ENCODE results near the gene CEACAM19.
"Not testable (repeated sequence)": the region's sequence is repeated elsewhere in the genome, so short reads cannot be mapped to it uniquely, and the experiment has no call there.

The CEACAM19 gene

GRCh38 chr19:44703336-44704078 lies 32.2 kb downstream of the CEACAM19 start:
- no peak for DNase-seq

- no peak for DNase-seq
Measured at GRCh38 chr19:44704982-44705381, 33.7 kb downstream of the CEACAM19 start.

DNA sequence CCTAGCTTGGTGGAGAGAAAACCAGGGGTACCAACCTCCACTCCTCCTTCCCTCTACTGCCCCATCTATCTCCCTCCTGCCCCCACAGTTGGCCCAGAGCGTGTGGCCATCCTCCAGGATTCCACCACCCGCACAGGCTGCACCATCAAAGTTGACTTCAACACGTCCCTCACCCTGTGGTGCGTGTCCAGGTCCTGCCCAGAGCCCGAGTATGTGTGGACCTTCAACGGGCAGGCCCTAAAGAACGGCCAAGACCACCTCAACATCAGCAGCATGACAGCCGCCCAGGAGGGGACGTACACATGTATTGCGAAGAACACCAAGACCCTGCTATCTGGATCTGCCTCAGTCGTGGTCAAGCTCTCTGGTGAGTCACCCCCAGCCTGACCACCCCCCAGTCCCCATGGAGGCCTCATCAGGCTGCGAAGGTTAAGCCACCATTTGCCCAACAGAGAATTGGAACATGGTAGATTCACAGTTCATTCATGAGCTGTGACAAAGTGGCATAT lies 34.3 kb downstream of the CEACAM19 start:
- no peak for DNase-seq

DNA sequence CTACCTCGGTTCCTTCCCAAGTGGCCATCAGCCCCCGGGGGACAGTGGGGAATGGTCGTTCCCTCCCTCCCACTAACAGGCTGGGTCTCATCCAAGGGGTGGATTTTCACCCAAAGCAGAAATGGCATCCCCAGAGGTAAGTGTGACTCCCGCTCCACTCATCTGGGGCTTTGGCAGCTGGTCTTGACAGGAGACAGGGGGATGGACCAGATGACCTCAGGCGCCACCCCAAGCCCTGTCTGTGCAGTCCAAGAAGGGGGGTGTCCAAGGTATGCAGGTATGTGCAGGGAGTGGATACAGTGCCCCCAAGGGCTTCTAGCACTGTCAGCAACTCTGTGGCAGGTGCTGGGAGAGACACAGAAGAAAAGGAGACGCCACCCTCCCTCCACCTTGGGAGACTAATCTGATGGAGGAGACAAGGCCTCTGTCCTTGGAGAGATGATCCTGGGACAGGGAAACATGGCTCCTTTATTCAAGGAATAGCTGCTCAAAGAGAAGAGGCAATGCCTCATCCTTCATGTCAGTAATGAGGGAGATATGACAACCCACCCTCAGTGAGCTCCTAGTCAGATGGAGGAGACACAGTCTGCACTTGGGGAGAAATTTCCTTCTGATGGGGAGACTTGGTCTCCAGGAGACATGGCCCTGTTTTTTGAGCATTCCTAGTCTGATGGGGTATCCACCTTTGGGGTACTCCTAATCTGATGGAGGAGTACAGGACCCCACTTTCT lies 35.4 kb downstream of the CEACAM19 start:
- no peak for DNase-seq

DNA sequence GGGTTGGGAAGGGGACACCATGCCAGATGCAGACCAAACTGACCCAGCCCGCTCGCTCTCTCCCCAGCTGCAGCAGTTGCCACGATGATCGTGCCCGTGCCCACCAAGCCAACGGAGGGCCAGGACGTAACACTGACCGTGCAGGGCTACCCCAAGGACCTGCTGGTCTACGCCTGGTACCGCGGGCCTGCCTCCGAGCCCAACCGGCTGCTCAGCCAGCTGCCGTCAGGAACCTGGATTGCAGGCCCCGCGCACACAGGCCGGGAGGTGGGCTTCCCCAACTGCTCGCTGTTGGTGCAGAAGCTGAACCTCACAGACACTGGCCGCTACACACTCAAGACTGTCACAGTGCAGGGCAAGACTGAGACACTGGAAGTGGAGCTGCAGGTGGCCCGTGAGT lies 36.5 kb downstream of the CEACAM19 start:
- no peak for DNase-seq

GRCh38 chr19:44708940-44709339 lies 37.7 kb downstream of the CEACAM19 start:
- no peak for DNase-seq

DNA sequence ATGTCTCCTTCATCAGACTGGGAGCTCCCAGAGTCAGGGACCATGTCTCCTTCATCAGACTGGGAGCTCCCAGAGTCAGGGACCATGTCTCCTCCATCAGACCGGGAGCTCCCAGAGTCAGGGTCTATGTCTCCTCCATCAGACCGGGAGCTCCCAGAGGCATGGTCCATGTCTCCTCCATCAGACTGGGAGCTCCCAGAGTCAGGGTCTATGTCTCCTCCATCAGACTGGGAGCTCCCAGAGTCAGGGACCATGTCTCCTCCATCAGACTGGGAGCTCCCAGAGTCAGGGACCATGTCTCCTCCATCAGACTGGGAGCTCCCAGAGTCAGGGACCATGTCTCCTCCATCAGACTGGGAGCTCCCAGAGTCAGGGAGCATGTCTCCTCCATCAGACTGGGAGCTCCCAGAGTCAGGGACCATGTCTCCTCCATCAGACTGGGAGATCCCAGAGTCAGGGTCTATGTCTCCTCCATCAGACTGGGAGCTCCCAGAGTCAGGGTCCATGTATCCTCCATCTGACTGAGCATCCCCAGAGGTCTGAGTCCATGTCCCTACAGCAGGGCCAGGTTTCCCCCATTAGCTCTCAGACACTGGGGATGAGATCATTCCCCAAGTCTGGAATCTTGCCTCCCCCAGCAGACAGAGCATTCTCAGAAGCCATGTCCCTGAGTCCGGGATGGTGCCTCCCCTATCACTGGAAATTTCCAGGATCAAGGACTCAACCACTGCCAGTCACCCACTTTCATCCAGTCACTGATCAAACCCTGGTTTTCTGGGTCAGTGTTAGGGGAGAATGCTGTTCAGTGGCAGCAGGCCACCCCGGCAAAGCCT lies 38.4 kb downstream of the CEACAM19 start:
- DNase-seq: not testable (repeated sequence)

DNA sequence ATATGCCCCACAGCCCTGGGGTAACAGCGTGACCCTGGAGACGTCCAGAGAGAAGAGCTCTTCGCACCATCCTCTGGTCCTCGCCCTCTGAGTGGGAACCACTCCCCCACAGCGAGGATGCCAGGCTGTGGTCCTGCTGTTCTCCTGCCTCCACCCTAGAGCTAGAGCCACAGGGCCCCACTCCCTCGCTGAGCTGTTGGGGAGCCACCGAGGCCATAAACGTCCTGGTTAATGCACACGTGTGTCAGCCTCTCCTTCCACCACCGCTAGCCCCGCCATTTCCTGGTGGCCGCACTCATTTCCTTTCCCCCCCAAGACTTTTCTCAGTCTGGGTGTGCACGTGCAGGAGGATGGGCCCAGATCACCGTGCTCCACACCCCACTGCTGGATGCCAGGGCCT lies 39.2 kb downstream of the CEACAM19 start:
- no peak for DNase-seq

- DNase-seq: no peak
Measured at GRCh38 chr19:44712864-44713515, 41.7 kb downstream of the CEACAM19 start.

GRCh38 chr19:44714597-44715169 lies 43.4 kb downstream of the CEACAM19 start:
- DNase-seq: no peak

- no peak for DNase-seq
Measured at GRCh38 chr19:44717603-44718002, 46.3 kb downstream of the CEACAM19 start.

GRCh38 chr19:44718441-44719261 lies 47.4 kb downstream of the CEACAM19 start:
- DNase-seq: no peak

DNA sequence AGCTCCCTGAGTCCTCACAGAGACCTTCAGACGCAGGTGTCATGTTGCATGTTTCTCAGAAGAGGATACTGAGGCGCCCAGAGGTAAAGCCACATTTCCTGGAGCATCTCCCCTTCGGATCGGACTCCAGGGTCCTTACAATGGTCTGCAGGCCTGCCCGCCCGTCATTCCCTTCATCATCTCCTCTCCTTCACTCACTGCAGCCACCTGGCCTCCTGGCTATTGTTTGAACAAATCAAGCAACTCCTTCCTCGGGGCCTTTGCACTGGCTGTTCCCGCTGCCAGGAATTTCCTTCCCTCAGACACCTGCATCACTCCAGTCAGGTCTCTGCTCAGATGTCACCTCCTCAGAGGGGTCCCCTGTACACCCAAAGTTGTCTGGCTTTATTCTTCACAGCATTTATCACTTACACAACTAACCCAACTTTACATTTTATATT lies 48.0 kb downstream of the CEACAM19 start:
- DNase-seq: no peak

- DNase-seq: not testable (repeated sequence)
Measured at GRCh38 chr19:44720396-44720795, 49.1 kb downstream of the CEACAM19 start.

DNA sequence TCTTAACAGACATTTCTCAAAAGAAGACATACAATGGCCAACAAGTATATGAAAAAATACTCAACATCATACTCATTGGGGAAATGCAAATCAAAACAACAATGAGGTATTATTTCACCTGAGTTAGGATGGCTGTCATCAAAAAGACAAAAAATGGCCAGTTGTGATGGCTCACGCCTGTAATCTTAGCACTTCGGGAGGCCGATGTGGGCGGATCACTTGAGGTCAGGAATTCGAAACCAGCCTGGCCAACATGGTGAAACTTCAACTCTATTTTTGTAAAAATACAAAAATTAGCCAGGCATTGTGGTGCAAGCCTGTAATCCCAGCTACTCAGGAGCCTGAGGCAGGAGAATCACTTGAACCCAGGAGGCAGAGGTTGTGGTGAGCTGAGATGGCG lies 49.7 kb downstream of the CEACAM19 start:
- no peak for DNase-seq

DNA sequence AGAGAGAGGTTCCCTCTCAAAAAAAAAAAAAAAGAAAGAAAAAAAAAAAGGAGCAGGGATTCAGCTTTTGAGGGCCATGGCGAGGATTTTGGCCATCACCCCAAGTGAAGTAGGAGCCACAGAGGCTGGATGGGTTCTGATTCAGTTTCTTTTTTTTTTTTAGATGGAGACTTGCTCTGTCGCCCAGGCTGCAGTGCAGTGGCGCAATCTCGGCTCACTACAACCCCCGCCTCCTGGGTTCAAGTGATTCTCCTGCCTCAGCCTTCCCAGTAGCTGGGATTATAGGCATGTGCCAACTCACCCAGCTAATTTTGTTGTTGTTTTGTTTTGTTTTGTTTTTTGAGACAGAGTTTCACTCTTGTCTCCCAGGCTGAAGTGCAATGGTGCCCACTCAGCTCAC lies 50.1 kb downstream of the CEACAM19 start:
- DNase-seq: not testable (repeated sequence)

DNA sequence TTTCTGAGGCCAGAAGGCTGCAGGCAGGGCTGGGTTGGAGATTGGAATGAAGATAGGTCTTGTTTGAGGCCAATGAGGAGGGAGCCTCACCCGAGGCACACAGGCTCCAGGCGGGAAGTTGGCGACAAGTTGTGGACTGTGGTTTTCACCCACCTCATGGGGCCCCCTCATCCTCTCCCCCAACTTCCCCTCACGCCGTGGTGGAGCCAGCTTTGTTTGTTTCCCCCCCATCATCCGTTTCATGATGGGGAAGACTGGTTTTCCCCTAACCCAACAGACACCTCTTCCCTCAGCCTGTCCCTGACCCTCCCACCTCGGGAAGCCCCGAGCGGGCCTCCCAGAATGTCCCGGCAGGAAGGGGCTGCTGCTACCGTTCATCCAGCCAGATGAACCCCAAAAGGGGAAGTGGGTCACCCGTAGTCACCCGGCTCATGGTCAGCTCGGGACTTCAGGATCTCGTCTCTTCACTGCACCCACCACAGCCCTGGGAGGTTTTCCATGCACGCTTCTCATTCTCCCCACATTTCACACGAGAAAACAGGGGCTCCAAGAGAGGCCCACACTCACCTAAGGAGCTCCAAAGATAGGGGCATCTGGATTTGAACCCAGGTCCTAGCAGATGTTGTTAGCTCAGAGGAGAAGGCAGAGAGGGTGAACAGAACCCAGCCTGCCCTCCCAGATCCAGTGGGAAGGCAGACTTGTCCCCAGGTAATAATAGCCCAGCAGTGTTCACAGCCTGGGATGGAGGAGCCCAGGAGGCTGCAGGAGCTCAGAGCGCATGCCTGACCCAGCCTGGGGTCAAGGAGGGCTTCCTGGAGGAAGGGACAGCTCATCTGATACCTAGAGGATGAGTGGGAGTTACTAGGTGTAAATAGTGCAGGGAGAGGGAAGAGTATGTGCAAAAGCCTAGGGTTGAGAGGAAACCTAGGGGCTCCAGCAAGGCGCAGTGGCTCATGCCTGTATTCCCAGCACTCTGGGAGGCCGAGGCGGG lies 51.1 kb downstream of the CEACAM19 start:
- no peak for DNase-seq

- DNase-seq: no peak
Measured at GRCh38 chr19:44723299-44723951, 52.1 kb downstream of the CEACAM19 start.

DNA sequence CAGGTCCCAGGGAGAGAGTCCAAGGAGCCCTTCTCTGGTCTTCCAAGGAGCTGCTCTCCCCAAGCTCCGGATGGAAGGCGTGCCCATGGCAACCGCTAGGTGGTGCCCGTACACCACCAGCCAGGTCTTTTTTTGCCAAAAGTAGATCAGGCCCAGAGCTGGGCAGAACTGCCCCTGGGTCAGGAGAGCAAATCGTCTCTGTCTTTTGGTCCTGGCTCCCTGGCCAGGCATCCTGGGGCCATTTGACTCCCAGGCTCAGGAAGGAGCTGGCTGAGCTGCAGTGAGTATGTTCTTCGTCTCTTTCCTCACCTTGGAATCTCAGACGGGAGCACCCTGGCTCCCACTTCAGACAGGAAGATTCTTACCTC lies 52.7 kb downstream of the CEACAM19 start:
- DNase-seq: peak; percentile 58

DNA sequence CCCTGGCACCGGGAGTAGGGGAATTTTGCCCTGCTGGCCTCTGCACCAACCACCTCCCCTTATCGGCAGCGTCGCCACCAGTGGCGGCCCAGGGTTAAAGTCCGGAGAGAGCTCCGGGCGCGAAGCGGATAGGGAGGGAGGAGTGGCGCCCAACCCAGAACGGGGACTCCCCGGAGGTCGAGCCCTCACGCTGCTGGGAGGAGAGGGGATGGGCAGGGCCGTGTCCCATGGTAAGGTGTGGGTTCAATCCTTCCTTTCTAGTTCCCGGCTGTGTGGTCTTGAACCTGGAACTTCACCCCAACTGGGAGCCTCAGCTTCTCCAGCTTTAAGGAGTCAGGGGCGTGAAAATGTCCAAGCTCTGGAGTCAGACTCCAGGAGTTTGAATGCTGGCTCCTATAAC lies 54.0 kb downstream of the CEACAM19 start:
- DNase-seq: no peak

Measured in NCI-H1105 (cell line).